ENCODE results near the gene C9orf50. TPM values are rescaled to one million over a fixed set of nuclear protein-coding genes. Genes with fewer than 3 reads are reported as not detected.

The C9orf50 gene
- total RNA-seq, 1 experiment from 2014 or later = not detected

GRCh38 chr9:129640871-129641749, 20.2 kb upstream of the C9orf50 start:
- peak overlapping the region; percentile 76 for H3K9ac ChIP-seq (ENCODE audit: extremely low read depth, insufficient read length, low read length)
- peaks cover 3% of the 10 kb centered on the region; the same call in 1 of the 2 replicates for H3K79me2 ChIP-seq (ENCODE audit: insufficient read depth, low read length)
- H3K9me3 ChIP-seq (ENCODE audit: control insufficient read depth, low read depth, low read length) = no peaks in the 10 kb centered on the region
- WGBS (ENCODE audit: extremely low coverage, insufficient read length, low lambda C conversion rate) = no CpG with 5 or more reads among the region's 44 CpGs
- H4K5ac ChIP-seq (ENCODE audit: insufficient read length, low read depth, low read length) = no peak overlapping the region
- H3K4me2 ChIP-seq (ENCODE audit: insufficient read depth, insufficient read length, low read length) = peak overlapping the region; percentile 59
- H3K23ac ChIP-seq (ENCODE audit: insufficient read length, low read depth, low read length) = no peak overlapping the region
- H2BK15ac ChIP-seq (ENCODE audit: low read depth, low read length) = no peak overlapping the region
- no peak overlapping the region for H3K18ac ChIP-seq (ENCODE audit: insufficient read length, low read depth, low read length)
- H3K79me1 ChIP-seq (ENCODE audit: insufficient read depth, low read depth, low read length, poor library complexity, severe bottlenecking) = peaks cover 11% of the 10 kb centered on the region
- H3K27ac Mint-ChIP-seq = peak overlapping the region in 2 of 3 experiments; percentile 55 to 61; a peak in 1 of 7 replicates
- no peak for TF ChIP-seq CTCF (conservative IDR thresholded peaks at IDR 0.05)
- H3K23me2 ChIP-seq (ENCODE audit: insufficient read length, low read depth, low read length, poor library complexity, severe bottlenecking) = peaks cover 12% of the 10 kb centered on the region
- H3K56ac ChIP-seq (ENCODE audit: insufficient read length, low read depth, low read length) = no peak overlapping the region
- H3K36me3 Mint-ChIP-seq (ENCODE audit: insufficient read depth in 1 of 3, low read depth in 3 of 3) = peaks cover 6 to 20% (median 17%) of the 10 kb centered on the region in 3 experiments
- H2BK5ac ChIP-seq (ENCODE audit: insufficient read length, low read length) = no peak overlapping the region
- no peak overlapping the region for H2BK20ac ChIP-seq (ENCODE audit: low read depth, low read length, poor library complexity, severe bottlenecking)
- peaks cover 2% of the 10 kb centered on the region for H3K27me3 Mint-ChIP-seq (ENCODE audit: low read depth)
- H3K27me3 ChIP-seq (ENCODE audit: insufficient read depth, low read length) = no peaks in the 10 kb centered on the region
- no peak overlapping the region for H4K8ac ChIP-seq (replicated peaks; ENCODE audit: insufficient read length, low read depth, low read length)
- peak overlapping the region; percentile 80 to 85 for H3K4me3 Mint-ChIP-seq
- DNase-seq = no peak
- H4K91ac ChIP-seq (ENCODE audit: insufficient read length, low read depth, low read length) = no peak overlapping the region
- H3K9me3 Mint-ChIP-seq = no peaks in the 10 kb centered on the region; a peak in 1 of 5 replicates
- no peak overlapping the region for H2AK5ac ChIP-seq (ENCODE audit: insufficient read length, low read length)
- H3K4me1 Mint-ChIP-seq = peaks cover 7 to 17% of the 10 kb centered on the region in 2 experiments
- H3K4ac ChIP-seq (ENCODE audit: low read depth, low read length) = no peak overlapping the region
- H3K27ac ChIP-seq (ENCODE audit: insufficient read length, low read depth, low read length) = no peak overlapping the region
- no peak overlapping the region; the same call in 1 of the 2 replicates for H3K14ac ChIP-seq (ENCODE audit: insufficient read depth, low read length)
- H2AFZ ChIP-seq (ENCODE audit: low read length) = no peak overlapping the region
- no peak overlapping the region for H2BK120ac ChIP-seq (ENCODE audit: low read depth, low read length, poor library complexity, severe bottlenecking)
- H3K4me1 ChIP-seq (ENCODE audit: insufficient read depth, low read length) = no peaks in the 10 kb centered on the region
- H4K20me1 ChIP-seq (ENCODE audit: control insufficient read depth, insufficient read depth, insufficient read length) = no peaks in the 10 kb centered on the region
- H3T11ph ChIP-seq (ENCODE audit: low read length) = no peak overlapping the region
- no peak overlapping the region for H2BK12ac ChIP-seq (ENCODE audit: insufficient read length, low read depth, low read length)

Measured in H9 (cell line).